Measurements from ENCODE around the gene ZBTB38. TPM values are rescaled to one million over a fixed set of nuclear protein-coding genes. Genes with fewer than 3 reads are reported as not detected.

Gene ZBTB38
- total RNA-seq = 79.4 and 82.7 TPM in 2 replicates

GRCh38 chr3:141368062-141368924, at the start of gene ZBTB38:
Gene ZBTB38 (plus strand): TSS chr3:141368504. CDS start chr3:141442389, 73,885 bp downstream.
- no peak for DNase-seq (ENCODE audit: extremely low read depth, low read depth, low spot score)

DNA sequence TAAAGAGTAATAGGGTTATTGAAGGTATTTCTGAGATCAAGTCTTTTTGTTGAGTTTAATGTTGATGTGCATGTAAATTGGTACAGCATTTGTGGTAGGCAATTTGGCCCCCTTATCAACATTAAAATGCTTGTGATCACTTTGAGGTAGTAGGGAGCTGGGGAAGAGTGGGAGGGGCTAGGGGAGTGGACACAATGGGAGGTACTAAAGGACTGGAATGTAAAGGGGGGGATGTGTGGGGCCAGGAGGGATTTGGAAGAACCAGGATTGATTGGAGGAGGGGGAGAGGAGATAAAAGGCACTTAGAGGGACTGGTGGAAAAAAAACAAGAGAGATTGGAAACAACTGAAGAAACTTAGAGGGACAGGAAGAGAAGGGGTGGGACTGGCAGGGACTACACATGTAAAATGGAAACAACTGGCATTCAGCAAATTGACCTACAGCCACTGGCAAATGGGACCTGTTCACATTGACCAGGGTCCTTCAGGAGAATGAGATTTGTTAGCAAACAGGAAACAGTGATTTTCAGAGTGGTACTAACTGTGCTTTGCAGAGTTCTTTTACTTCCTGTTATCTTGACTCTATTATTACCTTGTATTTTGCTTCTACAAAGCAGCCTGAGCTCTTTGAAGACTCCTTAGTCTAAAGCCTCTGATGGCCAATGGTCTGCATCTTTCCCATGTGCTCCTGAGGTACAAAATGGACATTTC, 47.8 kb upstream of the ZBTB38 start:
- no peak for DNase-seq (ENCODE audit: extremely low read depth, low read depth, low spot score)

DNA sequence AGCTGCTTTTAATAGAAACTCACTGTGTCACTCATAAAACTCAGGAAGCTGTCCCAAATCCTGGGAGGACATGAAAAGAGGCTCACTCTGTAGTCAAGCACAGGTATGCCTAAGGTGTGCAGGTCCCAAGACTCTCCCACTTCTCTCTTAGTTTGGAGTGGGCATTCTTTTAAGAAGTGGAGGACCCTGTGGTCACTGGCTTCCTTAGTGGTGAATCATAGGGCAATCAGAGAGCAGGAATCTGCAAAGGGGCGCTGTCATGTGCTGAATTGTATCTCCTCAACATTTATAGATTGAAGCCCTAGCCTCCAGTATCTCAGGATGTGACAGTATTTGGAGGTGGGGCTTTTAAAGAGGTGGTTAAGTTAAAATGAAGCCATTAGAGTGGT, 47.2 kb upstream of the ZBTB38 start:
- DNase-seq (ENCODE audit: extremely low read depth, low read depth, low spot score) = no peak

DNA sequence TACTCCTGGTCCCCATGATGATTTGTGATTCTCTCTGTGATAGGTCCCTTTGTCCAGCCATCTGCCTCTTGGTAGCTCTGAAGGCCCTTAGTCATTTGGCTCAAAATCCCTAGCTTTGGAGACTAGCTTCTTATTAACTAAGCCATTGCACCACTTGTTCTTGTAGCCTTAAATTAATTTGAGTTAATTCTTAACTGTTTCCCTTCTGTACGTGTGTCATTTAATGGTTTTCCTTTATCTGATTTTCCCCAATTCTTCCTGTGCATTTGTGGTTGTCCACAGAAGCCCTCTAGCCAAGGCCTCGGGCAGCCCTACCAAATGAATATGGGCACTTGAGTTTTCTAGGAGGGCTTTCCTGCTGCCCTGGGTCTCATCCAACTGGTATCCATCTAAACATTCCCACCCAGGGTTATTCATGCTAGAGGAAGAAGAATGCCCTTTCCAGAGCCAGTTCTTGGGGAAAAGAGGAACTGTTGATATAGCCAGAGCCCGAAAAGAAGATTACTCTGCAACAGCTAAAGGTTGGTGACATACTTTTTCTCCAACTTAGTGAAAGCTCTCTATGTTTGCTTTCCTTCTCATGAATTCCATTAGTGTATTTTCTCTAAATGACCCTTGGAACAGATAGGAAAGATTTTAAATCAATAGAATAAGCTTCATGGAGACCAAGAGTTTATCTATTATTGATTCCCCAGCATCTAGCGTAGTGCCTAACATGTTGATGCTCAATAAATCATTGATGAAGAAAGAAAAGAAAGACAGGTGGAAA, 44.2 kb upstream of the ZBTB38 start:
- no peak for DNase-seq (ENCODE audit: extremely low read depth, low read depth, low spot score)

- no peak for DNase-seq (ENCODE audit: extremely low read depth, low read depth, low spot score)
These were observed 42.2 kb upstream of the ZBTB38 start for GRCh38 chr3:141326123-141326522.

GRCh38 chr3:141326626-141327025, 41.7 kb upstream of the ZBTB38 start:
- no peak for DNase-seq (ENCODE audit: extremely low read depth, low read depth, low spot score)

DNA sequence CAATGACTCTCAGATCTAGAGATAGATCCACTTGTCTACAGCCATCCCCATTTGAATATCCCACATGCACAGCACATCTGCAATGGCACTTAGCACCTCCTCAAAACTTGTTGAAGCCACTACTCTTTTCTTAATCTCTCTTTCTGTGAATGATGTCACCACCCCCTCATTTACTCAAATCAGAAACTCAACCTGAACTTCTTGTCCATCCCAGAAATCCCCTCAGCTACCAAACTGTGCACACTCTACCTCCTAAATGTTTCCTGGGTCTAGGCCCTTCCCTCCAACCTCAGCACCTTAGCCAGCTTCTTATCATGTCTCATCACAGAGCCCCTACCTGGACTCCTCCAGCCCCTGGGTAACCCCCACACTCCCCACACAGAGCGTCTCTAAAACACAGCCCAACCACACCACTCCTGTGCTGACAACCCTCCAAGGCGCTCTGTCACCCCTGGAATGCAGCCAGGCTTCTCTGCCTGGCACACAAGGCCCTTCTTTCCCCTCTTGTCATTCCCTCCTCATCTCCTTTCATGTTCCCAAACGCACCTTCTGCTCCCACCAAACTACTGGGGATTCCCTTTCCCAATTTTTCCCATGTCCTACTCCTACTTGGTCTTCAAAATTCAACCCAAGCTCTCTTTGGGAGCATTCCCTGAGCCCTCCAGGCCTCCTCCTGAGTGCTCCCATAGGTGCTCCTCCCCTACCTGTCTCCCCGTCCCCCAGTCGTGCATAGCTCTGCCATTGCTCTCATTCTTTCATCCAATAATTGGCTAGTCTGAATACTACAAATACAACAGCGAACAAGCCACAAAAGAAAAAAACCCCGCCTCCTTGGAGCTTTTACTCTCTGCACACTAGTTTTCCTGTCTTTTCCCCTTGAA, 39.8 kb upstream of the ZBTB38 start:
- no peak for DNase-seq (ENCODE audit: extremely low read depth, low read depth, low spot score)

GRCh38 chr3:141330235-141330634, 38.1 kb upstream of the ZBTB38 start:
- no peak for DNase-seq (ENCODE audit: extremely low read depth, low read depth, low spot score)

GRCh38 chr3:141330718-141331376, 37.5 kb upstream of the ZBTB38 start:
- no peak for DNase-seq (ENCODE audit: extremely low read depth, low read depth, low spot score)

- DNase-seq (ENCODE audit: extremely low read depth, low read depth, low spot score) = peak; percentile 57
These were observed 36.7 kb upstream of the ZBTB38 start for GRCh38 chr3:141331377-141332318.

GRCh38 chr3:141332416-141332815, 35.9 kb upstream of the ZBTB38 start:
- no peak for DNase-seq (ENCODE audit: extremely low read depth, low read depth, low spot score)

GRCh38 chr3:141333836-141334626, 34.3 kb upstream of the ZBTB38 start:
- no peak for DNase-seq (ENCODE audit: extremely low read depth, low read depth, low spot score)

- DNase-seq (ENCODE audit: extremely low read depth, low read depth, low spot score) = no peak
These were observed 33.6 kb upstream of the ZBTB38 start for GRCh38 chr3:141334627-141335250.

DNA sequence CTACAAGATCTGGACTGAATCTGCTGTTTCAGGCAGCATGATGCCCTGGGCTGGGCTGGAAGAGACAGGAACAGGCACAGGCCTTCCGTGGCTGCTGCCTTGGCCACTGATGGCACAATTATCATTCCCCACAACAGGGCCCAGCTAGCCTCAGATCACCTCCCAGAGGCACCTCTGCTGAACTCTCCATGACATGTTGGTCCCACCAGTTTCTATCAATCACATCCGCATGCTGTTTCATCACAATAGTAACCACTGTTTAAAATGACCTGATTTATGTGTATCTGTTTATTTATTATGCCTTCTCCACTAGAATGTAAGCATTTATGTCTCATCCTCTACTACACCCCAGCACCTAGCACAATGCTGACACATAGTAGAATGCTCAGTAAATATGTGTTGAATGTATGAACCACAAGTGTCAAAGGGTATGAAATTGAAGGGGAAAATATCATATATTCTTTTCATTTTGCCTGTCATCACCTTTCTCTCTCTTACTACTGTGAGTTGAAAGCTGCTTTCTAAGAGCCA, 32.7 kb upstream of the ZBTB38 start:
- no peak for DNase-seq (ENCODE audit: extremely low read depth, low read depth, low spot score)

GRCh38 chr3:141336672-141337522, 31.4 kb upstream of the ZBTB38 start:
- no peak for DNase-seq (ENCODE audit: extremely low read depth, low read depth, low spot score)

DNA sequence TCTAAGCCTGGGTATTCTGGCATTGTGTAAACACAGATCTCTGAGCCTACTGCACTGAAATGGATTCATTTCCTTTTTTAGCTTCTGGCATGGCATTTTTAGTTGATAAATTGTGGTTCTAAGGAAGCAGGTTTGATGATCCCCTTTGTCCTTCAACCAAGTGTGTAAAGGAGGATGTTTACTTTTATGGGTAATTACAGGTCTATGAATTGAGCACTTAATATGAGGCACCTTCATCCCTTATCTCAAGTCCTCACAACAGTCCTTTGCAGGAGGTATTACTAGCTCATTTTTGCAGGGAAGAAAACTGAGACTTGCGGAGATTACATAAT, 30.8 kb upstream of the ZBTB38 start:
- DNase-seq (ENCODE audit: extremely low read depth, low read depth, low spot score) = peak; percentile 55
